Hindlimb muscle (tissue), 1 donor: ENCODE results near the gene GYS1. TPM values are rescaled to one million over a fixed set of nuclear protein-coding genes. Genes with fewer than 3 reads are reported as not detected.

Experiments
- DNase-seq: peaks from one replicate; pipeline ENCODE4 v3.0.0-alpha.2; 2013
- polyA plus RNA-seq: library from polyadenylated mRNA; unstranded; fragments of 120-200 nt; gene quantifications from one replicate; pipeline ENCODE4 v1.2.1, GENCODE V29; 2013; ENCODE audit not compliant: insufficient read length

The GYS1 gene
- polyA plus RNA-seq, 1 donor = 108 TPM

DNA sequence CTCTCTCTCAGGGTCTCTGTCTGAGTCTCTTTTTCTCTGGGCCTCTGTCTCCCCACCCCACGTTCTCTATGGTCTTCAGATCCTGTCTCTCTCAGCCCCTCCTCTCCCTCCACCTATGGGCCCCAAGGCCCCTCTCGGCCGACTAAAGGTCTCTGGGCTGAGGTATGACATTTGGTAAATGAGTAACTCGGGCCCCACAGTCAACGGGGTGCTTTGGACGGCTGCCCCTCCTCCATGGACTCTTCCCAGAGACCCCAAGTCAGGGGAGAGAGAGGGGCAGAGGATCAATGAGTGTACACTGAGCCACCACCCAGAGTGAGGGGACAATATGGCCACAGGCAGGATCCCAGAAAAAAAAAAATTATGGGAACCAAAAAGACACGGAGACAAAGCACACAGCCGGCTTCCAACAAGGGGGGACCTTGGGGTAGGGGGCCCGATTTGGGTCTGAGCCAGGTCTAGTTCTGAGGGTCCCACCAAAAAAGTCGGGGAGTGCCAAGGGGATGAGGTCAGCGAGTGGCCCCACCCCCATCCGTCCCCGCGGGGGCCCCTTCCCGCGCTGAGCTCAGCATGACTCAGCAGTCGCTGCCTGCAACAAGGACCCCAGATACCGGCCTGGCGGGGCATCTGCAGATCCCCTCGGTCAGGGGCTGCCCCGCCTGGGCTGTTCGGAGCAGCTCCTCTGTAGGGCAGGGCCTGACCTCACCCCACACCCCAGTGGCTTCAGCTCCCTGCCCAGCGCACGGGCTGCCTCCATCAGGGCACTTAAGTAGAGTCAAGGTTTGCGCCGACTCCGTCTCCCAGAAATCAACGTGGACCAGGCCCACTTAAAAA lies 29.5 kb downstream of the GYS1 start:
- peak; percentile 83 for DNase-seq

DNA sequence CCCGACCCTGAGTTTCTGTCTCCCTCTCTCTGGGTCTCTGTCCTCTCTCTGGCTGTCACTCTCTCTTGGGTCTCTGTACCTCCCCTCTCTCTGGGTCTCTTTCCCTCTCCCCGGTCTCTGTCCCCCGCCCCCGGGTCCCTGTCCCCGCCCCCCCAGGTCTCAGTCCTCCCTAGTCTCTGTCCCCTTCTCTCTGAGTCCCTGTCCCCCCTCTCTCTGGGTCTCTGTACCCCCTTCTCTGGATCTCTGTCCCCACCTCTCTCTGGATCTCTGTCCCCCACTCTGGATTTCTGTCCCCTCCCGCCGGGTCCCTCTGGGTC lies 30.3 kb downstream of the GYS1 start:
- DNase-seq = no peak

DNA sequence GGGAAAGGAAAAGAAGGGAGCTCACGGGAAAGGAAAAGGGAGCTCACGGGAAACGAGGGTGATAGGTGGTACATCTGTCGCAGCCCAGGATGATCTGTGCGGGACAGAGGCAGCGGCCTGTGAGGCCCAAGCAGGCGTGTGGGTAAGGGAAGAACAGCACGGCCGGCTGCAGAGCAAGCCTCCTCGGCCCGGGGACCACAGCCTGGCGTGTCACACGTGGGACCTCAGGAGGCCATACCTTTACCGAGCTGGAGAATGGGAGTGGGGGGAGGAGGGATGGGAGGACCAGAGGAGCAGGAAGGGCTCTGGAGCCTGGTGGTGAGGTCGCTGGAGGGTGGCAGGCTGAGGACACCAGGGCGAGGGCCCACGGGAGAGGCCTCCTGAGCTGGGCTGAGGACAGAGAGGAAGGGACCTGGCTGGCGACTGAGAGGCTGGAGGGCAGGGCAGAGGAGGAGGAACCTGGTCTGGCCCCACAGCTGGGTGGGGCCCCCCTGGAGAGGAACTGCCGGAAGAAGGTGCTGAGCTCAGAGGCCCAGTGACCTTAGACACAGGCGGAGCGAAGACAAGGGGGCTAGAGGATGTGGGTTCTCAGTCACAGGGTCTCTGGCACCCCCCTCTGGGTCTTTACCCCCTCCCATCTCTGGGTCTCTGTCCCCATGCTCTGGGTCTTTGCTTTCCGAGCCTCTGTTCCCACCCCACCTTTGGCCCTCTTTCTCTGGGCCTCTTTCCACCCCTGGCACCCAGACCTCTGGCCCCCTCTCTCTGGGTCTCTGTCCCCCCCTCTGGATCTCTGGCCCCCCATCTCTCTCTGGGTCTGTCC lies 30.9 kb downstream of the GYS1 start:
- no peak for DNase-seq

DNA sequence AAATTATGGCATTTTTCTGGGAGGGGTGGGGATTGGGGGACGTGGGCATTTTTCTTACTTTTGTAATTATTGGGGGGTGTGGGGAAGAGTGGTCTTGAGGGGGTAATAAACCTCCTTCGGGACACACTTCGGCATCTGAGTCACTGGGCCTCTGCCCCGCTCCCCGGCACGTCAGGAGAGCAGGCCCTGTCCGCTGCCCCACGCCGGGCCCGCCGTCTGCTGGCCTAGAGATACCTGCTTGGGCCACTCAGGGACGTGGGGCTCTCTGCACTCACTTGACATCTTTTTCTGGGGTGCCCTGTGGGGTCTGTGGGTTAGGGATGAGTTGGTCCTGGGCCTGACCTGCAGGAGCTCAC lies 31.5 kb downstream of the GYS1 start:
- no peak for DNase-seq

DNA sequence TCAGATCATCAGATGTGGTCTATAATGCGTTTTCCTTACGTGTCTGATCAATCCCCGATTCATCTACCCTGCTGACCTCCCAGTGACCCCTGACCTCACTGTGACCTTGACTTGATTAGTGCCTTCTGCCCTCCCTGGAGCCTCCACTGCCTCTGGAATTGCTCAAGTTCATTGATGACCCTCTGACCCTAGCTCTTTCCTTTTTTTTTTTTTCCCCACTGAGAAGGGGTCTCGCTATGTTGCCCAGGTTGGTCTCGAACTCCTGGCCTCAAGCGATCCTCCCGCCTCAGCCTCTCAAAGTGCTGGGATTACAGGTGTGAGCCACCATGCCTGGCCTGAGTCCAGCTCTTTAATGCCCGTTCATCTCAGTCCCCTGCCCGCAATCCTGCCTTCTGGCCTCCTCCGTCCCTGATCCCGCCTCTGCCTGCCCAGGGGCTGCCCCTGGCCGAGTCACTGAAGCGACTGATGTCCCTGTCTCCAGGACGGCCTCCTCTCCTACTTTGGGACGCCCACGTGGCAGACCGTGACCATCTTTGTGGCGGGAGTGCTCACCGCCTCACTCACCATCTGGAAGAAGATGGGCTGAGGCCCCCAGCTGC lies 32.0 kb downstream of the GYS1 start:
- no peak for DNase-seq

DNA sequence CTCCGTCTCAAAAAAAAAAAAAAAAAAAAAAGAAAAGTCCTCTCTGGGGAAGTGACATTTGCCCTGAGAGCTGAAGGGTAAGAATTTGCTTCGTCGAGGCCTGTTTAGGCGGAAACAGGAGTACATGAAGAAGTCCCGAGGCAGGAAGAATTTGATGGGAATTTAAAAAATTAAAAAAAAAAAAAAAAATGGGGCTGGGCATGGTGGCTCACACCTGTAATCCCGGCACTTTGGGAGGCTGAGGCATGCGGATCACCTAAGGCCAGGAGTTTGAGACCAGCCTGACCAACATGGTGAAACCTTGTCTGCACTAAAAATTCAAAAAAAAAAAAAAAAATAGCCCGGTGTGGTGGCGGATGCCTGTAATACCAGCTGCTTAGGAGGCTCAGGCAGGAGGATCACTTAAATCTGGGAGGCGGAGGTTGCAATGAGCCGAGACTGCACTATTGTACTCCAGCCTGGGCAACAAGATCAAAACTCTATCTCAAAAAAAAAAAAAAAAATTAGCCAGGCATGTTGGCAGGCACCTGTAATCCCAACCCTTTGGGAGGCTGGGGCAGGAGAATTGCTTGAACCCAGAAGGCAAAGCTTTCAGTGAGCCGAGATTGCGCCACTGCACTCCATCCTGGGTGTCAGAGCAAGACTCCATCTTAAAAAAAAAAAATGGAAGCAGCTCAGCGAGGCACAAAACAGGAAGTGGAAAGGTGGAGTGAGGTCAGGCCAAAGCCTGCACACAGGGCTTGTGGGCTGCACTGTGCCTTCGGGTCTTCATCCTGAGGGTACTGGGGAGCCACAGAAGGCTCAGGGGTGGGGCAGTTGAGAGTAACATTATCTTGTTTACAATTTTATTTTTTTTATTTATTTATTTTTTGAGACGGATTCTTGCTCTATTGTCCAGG lies 33.5 kb downstream of the GYS1 start:
- no peak for DNase-seq

DNA sequence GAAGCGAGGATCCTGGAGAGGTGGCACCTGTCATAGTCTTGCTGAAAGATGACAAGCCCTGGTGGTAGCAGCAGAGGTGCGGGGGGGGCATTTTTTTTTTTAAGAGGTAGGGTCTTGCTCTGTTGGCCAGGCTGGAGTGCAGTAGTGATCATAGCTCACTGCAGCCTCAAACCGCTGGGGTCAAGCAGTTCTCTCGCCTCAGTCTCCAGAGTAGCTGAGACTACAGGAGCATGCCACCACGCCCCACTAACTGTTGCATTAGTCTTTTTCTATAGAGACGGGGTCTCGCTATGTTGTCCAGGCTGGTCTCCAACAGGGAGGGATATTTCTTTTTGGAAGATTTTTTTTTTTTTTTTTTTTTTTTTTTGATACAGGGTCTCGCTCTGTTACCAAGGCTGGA lies 35.1 kb downstream of the GYS1 start:
- DNase-seq = no peak

DNA sequence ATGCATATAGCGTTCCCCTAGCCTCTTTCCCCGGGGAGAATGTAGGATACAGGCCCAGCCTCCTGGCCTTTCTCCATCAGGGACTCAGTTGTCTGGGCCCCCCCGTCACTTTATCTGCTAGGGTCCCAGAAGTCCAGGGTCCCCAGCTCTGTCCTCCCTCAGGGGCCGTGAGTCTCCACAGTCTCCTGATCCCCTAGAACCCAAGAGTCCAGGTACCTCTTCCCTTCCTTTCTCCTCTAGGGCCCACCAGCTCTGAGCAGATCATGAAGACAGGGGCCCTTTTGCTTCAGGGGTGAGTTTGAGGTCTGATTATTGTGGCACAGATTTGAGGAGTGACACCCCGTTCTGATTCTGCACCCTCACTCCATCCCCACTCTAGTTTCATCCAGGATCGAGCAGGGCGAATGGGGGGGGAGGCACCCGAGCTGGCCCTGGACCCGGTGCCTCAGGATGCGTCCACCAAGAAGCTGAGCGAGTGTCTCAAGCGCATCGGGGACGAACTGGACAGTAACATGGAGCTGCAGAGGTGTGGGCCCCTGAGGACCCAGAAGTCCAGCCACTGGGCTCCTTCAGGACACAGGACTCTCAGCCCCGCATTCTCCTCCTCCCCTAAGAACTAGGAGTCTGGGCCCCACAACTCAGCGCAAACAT lies 37.7 kb downstream of the GYS1 start:
- no peak for DNase-seq

DNA sequence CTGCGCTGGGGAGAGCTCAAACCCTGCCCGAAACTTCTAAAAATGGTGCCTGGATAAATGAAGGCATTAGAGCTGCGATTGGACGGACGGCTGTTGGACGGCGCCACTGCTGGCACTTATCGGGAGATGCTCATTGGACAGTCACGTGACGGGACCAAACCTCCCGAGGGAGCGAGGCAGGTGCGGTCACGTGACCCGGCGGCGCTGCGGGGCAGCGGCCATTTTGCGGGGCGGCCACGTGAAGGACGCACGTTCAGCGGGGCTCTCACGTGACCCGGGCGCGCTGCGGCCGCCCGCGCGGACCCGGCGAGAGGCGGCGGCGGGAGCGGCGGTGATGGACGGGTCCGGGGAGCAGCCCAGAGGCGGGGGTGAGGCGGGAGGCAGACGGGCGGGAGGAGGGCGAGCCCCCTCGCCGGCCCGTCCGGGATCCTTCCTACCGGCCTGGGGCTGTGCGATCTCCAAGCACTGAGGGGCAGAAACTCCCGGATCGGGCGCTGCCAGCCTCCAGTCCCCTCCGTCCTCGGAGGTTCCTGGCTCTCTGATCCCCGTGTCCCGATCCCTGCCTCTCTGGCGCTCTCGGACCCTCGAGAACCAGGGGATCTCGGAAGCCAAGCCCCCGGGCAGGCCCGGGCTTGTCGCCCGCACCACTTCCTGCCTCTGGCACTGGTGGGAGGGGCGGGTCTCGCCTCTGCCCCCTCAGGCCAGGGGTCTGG lies 38.4 kb downstream of the GYS1 start, which contains the start of gene BAX:
TSS of gene BAX (plus strand) at position 281 of the 713 bp plus-strand sequence. CDS start at position 335, 54 bp downstream.
- peak; percentile 97 for DNase-seq

DNA sequence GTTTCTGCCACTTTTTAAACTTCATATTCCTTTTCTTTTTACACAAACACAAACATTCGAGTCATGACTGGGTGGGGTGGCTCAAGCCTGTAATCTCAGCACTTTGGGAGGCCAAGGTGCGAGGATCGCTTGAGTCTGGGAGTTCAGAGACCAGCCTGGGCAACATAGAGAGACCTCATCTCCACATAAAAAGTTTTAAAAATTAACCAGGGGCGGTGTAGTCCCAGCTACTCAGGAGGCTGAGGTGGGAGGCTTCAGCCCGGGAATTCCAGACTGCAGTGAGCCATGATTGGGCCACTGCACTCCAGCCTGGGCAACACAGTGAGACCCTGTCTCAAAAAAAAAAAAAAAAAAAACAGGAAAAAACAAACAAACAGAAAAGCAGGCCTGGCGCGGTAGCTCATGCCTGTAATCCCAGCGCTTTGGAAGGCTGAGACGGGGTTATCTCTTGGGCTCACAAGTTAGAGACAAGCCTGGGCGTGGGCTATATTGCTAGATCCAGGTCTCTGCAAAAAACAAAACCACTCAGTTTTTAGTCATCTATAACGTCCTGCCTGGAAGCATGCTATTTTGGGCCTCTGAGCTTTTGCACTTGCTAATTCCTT lies 39.0 kb downstream of the GYS1 start:
- DNase-seq = no peak

DNA sequence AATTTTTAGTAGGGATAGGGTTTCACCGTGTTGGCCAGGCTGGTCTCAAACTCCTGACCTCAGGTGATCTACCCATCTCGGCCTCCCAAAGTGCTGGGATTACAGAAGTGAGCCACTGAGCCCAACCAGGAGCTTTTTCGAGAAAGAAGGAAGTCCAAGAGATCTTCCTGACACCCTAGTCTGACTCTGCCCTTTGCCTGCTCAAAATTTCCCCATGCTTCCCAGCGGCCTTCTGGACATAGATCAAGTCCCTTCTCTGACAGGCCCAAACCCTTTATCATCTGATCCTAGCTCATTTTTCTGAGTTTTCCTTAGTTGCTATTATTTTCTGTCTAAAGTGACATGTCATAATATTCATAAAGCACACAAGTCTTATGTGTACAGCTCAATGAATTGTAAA lies 40.0 kb downstream of the GYS1 start:
- no peak for DNase-seq

DNA sequence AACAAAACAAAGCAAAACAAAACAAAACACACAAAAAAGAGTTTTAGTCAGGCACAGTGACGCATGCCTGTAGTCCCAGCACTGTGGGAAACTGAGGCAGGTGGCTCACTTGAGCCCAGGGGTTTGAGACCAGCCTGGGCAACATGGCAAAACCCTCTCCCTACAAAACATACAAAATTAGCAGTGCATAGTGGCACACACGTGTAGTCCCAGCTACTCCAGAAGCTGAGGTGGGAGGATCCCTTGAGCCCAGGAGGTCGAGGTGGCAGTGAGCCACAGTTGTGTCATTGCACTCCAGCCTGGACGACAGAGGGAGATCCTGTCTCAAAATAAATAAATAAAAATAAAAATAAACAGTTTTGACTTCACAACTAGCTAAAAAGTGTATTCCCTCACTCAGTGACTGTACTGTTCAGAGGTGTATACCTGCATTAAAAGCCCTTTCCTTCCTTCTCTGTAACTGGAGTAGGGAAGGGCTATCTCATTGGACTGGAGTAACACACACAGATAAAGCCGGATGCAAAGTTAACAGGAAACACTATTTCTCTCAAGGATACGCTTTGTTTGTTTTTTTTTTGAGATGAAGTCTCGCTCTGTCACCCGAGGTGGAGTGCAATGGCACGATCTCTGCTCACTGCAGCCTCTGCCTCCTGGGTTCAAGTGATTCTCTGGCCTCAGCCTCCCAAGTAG lies 42.1 kb downstream of the GYS1 start:
- no peak for DNase-seq

DNA sequence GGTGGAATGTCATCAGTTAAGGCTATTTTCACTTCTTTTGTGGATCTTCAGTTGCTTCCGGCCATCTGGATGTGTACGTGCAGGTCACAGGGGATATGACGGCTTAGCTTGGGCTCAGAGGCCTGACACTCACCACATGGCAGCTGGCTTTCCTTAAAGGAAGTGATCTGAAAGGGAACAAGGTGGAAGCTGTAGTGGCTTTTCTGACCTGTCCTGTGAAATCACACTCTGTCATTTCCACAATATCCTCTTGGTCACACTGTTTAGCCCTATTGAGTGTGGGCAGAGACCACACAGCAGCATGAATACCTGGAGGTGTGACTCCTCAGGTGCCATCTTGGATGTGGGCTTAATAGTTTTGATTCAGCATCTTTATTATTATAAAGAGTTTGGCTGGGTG lies 43.0 kb downstream of the GYS1 start:
- DNase-seq = no peak

DNA sequence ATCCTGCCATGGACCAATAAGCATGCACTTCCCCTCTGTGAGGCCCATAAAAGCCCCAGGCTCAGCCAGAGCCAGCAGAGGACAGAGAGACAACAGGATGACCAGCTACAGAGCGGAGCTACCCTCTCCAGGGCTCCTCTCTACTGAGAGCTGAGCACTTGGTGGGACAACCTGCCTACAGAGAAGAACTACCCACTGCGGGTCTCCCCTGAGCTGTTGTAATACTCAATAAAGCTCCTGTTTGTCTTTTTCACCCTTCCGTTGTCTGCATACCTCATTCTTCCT lies 45.9 kb downstream of the GYS1 start:
- DNase-seq = no peak

DNA sequence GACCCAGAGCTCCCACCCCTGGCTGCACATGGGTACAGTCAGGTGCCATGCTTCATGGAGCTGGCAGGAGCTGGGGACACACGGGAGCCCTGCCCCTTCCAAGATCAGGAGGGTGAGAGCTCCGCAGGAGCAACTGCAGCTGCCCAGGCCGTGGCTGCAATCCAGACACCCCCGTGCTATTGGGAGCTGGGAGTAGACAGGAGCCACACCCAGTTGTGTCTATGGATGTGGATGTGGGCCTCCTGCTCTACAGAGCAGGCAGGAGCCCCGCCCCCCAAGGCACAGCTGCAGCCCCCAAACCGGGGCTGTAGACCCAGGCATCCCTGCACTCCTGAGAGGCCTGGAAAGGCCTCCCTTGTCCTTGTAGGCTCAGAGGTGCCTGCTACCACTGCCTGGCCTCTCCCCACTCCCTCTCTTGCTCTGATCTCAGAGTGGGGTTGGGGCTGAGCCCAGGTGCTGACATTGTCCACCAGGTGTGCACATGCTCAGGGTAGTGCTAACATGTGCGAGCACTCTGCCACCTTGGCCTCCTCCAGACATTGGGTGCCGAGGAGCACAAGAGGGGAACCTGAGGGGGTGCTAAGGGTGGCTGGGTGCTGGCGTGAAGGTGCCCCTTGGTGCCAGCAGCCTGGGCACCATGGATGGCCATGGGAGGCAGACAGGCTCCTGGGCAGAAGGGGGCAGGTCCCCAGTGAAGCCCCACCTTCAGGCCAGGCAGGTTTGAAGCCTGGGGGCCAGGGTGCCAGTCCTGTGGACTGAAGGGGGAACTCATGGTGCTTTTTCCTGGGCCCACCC lies 46.4 kb downstream of the GYS1 start:
- no peak for DNase-seq

DNA sequence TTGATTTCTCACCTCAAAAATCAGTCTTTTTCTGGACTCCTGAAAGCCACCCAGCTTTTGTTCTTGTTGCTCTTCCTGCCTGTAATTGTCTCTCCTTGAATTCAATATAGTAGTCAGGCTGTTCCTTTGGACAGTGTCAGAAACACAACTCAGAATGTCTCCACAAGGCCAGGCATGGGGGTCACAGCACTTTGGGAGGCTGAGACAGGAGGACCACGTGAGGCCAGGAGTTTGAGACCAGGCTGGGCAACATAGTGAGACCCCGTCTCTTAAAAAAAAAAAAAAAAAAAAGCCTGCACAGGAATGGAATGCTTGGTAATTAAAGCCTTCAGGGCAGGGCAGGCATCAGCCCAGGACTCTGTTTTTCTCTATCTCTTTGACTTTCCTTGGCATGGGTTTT lies 47.3 kb downstream of the GYS1 start:
- DNase-seq = no peak

DNA sequence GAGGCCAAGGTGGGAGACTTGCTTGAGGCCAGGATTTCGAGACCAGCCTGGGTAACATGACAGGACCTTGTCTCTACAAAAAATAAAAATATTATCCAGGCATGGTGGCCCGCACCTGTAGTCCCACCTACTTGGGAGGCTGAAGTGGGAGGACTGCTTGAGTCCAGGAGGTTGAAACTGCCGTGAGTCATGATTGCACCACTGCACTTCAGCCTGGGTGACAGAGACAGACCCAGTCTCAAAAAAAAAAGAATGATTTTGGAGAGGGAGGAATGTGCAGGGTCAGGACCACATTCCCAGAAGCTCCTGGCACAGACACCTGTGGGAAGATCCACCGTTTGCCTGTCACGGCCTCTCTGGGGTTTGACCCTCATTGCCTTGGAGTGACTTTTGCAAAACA lies 47.7 kb downstream of the GYS1 start:
- DNase-seq = no peak

DNA sequence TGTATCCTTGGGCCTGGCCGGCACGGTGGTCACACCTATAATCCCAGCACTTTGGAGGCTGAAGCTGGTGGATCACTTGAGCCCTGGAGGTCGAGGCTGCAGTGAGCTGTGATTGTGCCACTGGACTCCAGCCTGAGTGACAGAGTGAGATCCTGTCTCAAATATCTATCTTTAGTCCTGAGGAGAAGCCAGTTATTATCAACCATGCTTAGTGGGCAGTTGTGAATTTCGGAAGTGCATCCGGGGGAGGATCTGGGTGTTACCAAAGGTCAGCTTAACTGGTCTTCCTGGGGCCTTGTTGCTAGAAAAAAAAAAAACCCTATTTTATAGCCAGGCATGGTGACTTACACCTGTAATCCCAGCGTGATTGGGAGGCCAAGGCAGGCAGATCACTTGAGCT lies 50.0 kb downstream of the GYS1 start:
- DNase-seq = no peak

DNA sequence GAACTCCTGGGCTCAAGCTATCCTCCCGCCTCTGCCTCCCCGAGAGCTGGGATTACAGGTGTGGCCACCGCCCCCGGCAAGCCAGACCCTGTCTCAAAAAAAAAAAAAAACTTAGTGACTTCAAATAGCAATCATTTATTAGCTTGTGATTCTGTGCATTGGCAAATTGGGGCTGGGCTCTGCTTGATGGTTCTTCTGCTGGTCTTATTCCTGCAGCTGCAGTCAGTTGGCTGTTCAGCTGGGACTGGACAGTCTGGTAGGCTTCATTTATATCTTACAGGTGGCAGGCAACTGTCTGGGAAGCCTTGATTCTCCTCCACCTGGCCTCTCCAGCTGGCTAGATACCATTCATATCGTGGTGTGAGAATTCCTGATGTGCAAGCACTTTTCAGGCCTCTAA lies 52.2 kb downstream of the GYS1 start:
- no peak for DNase-seq

DNA sequence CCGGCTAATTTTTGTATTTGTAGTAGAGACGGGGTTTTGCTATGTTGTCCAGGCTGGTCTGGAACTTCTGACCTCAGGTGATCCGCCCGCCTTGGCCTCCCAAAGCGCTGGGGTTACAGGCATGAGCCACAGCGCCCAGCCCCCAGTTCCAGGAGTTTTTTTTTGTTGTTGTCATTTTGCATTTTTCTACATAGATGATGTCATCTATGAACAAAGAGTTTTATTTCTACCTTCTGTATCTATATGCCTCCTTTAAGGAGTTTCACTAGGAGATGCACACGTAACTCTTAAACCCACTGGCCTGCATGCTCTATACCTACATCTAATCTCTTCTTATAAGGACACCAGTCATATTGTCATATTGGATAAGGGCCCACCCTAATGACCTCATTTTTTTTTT lies 54.9 kb downstream of the GYS1 start:
- no peak for DNase-seq
